MM.1S (cell line): ENCODE measurements around the gene NUDT17.

Experiments
- CTCF ChIP-seq: fragments of 300-600 bp; sonication (generic); IDR thresholded peaks from 2 replicates; pipeline ENCODE4 v1.5.1; 2016; ENCODE audit warnings: antibody characterized with exemption, low read length, mixed read lengths
- EZH2phosphoT487 ChIP-seq: fragments of 300-600 bp; sonication (generic); IDR thresholded peaks from 2 replicates; pipeline ENCODE4 v1.6.1; 2018; ENCODE audit warnings: antibody characterized with exemption, low read length

GRCh38 chr1:145887631-145888030, 42.2 kb downstream of the NUDT17 start:
- TF ChIP-seq CTCF (no peak), EZH2phosphoT487 (no peak)
